Natural killer cell (primary cell): ENCODE results near the gene M1AP. TPM values are rescaled to one million over a fixed set of nuclear protein-coding genes. Genes with fewer than 3 reads are reported as not detected.

Experiments used
- ATAC-seq, 3 donors: fragments of 150-1000 bp in 2 of 3; fragments of 200-7000 bp in 1 of 3; cut with Tn5 transposase; 1 replicate in 1 of 3; 2 replicates in 2 of 3; pipeline ENCODE4 v1.10.0; 2021; ENCODE audit warnings: mild to moderate bottlenecking in 2 of 3, moderate library complexity in 2 of 3
- DNase-seq, 2 donors: peaks; one replicate each; pipeline versions ENCODE4 v3.0.0 to v3.0.0-alpha.2; 2013 to 2021; ENCODE audit warnings: mixed read lengths in 1 of 2
- H3K27ac ChIP-seq: one replicate; pipeline ENCODE4 v1.5.1; 2013; ENCODE audit warnings: mild to moderate bottlenecking, low read length
- H3K27me3 ChIP-seq: one replicate; pipeline ENCODE4 v1.6.1; 2013; ENCODE audit warnings: low read length; ENCODE audit not compliant: control insufficient read depth, insufficient read depth
- H3K36me3 ChIP-seq: one replicate; pipeline ENCODE4 v1.6.1; 2013; ENCODE audit warnings: low read length; ENCODE audit not compliant: control insufficient read depth, insufficient read depth
- H3K4me1 ChIP-seq: one replicate; pipeline ENCODE4 v1.6.1; 2013; ENCODE audit warnings: low read length; ENCODE audit not compliant: control insufficient read depth, insufficient read depth
- H3K4me3 ChIP-seq: one replicate; pipeline ENCODE4 v1.5.1; 2013; ENCODE audit warnings: low read length
- H3K9me3 ChIP-seq: one replicate; pipeline ENCODE4 v1.6.1; 2013; ENCODE audit warnings: low read length; ENCODE audit not compliant: control insufficient read depth, insufficient read depth
- H3K27ac Mint-ChIP-seq, 2 donors: one replicate each; pipeline ENCODE4 v1.8.0; 2022; ENCODE audit warnings: mild to moderate bottlenecking in 2 of 2, mixed read lengths in 2 of 2, moderate library complexity in 1 of 2
- H3K27me3 Mint-ChIP-seq, 2 donors: one replicate each; pipeline ENCODE4 v1.8.0; 2022; ENCODE audit warnings: low read depth in 2 of 2, mixed read lengths in 2 of 2
- H3K36me3 Mint-ChIP-seq: one replicate; pipeline ENCODE4 v1.8.0; 2022; ENCODE audit warnings: mixed read lengths
- H3K4me1 Mint-ChIP-seq, 2 donors: one replicate each; pipeline ENCODE4 v1.8.0; 2022; ENCODE audit warnings: mixed read lengths in 2 of 2
- H3K4me3 Mint-ChIP-seq: one replicate; pipeline ENCODE4 v1.8.0; 2022; ENCODE audit warnings: mild to moderate bottlenecking, moderate library complexity, mixed read lengths
- H3K9me3 Mint-ChIP-seq, 2 donors: one replicate each; pipeline ENCODE4 v1.8.0; 2022; ENCODE audit warnings: mixed read lengths in 2 of 2
- WGBS: methylation state at CpG from one replicate; pipeline ENCODE4 v1.1.7; 2013; ENCODE audit warnings: missing lambda C conversion rate; ENCODE audit not compliant: insufficient coverage; 5-methylcytosine and 5-hydroxymethylcytosine counted together
- intact Hi-C: fragments of 100-400 bp; cut with micrococcal nuclease; formaldehyde crosslinking; loops from one replicate; pipeline ENCODE4 v1.14.2; 2022
- total RNA-seq, 4 donors: library from RNA; stranded (reverse); fragments of 120-200 nt in 1 of 4; gene quantifications; one replicate each; pipeline versions ENCODE4 v1.2.3 to v1.2.4, GENCODE V29; 2013 to 2022
- TF ChIP-seq, protein P1 (sequence below): fragments of 200-600 bp; IDR thresholded peaks from one replicate; pipeline ENCODE4 v1.8.0; 2022; ENCODE audit warnings: antibody characterized with exemption

The M1AP gene
- total RNA-seq, 3 donors from 2014 or later (not counting 1 experiment from before 2014, with no cell fraction given) = not detected

DNA sequence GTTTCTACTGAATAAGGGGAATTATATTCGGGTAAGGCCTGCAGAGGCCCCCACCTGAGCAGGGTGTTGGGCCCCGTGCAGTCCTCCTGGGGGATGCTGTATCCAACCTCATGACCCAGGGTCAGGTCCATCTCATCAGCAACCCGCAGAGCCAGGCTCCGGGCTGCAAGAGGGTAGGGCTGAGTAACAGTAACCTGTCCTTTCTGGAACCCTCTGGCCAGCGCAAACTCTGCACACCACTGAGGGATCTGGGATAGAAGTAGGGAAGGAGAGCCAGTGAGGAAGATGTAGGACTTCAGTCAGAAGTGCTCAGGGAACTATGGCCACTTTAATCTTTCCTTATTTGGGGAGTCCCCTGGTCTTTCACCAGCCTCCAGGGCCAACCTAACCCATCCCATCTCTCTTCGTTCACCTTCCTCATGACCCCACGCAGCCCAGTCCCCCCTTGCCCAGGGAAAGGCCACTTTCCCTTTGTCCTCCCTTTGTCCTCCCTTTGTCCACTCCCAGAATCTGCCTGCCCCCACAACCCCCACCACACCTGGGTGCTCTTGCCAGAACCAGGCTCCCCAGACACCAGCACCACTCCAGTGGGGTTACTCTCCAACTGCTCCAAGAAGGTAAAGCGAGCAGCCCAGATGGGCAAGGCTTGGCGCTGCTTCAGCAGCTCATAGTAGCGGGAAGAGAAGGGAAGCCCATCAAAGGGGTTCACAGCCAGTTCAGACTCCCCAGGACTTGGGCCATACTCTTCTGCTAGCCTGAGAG lies 123.0 kb downstream of the M1AP start:
- Mint-ChIP-seq H3K27me3 (peaks cover 4 to 7% of the 10 kb centered on the region in 2 donors), H3K27ac (no peak overlapping the region), H3K4me1 (peaks cover 15 to 21% of the 10 kb centered on the region in 2 donors), H3K4me3 (no peak overlapping the region), H3K9me3 (no peaks in the 10 kb centered on the region), H3K36me3 (peaks cover 10% of the 10 kb centered on the region)
- TF ChIP-seq, protein P1, sequence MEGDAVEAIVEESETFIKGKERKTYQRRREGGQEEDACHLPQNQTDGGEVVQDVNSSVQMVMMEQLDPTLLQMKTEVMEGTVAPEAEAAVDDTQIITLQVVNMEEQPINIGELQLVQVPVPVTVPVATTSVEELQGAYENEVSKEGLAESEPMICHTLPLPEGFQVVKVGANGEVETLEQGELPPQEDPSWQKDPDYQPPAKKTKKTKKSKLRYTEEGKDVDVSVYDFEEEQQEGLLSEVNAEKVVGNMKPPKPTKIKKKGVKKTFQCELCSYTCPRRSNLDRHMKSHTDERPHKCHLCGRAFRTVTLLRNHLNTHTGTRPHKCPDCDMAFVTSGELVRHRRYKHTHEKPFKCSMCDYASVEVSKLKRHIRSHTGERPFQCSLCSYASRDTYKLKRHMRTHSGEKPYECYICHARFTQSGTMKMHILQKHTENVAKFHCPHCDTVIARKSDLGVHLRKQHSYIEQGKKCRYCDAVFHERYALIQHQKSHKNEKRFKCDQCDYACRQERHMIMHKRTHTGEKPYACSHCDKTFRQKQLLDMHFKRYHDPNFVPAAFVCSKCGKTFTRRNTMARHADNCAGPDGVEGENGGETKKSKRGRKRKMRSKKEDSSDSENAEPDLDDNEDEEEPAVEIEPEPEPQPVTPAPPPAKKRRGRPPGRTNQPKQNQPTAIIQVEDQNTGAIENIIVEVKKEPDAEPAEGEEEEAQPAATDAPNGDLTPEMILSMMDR = no peak
- intact Hi-C loops = no loop called here
- ATAC-seq (no peak), DNase-seq (no peak)
- Histone ChIP-seq H3K27me3 (peaks cover 3% of the 10 kb centered on the region), H3K36me3 (peaks cover 27% of the 10 kb centered on the region), H3K4me3 (no peak overlapping the region), H3K27ac (no peak overlapping the region), H3K9me3 (no peaks in the 10 kb centered on the region), H3K4me1 (peaks cover 15% of the 10 kb centered on the region)
- WGBS = 95% methylated on average over 10 of the region's 10 CpGs

DNA sequence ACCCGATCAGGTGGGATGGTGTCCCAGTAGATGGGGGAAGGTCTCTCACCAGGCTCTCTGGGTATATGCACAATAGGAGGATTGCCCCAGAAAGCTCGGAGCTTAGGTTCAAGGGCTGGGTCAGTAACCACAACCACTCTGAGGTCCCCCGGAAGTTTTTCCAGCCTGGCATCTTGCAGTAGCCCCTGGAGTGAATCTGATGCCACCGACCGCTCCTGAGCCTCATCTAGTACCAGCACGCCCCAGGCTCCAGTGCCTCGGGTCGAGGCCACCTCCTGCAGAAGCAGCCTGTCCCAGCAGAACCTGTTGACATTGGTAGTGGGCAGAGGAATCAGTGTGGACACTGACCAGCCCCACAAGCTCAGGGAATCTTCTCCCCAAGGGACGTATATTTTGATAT lies 124.1 kb downstream of the M1AP start:
- Histone ChIP-seq H3K4me1 (peaks cover 13% of the 10 kb centered on the region), H3K27me3 (peaks cover 4% of the 10 kb centered on the region), H3K36me3 (peaks cover 27% of the 10 kb centered on the region), H3K27ac (no peak overlapping the region), H3K9me3 (no peaks in the 10 kb centered on the region), H3K4me3 (no peak overlapping the region)
- DNase-seq (no peak), ATAC-seq (no peak)
- Mint-ChIP-seq H3K4me3 (no peak overlapping the region), H3K4me1 (peaks cover 12 to 16% of the 10 kb centered on the region in 2 donors), H3K36me3 (peaks cover 10% of the 10 kb centered on the region), H3K27me3 (peaks cover 13 to 18% of the 10 kb centered on the region in 2 donors), H3K9me3 (no peaks in the 10 kb centered on the region), H3K27ac (no peak overlapping the region)
- intact Hi-C loops = no loop called here
- WGBS = 95% methylated on average over 8 of the region's 9 CpGs
- TF ChIP-seq, protein P1 = no peak

DNA sequence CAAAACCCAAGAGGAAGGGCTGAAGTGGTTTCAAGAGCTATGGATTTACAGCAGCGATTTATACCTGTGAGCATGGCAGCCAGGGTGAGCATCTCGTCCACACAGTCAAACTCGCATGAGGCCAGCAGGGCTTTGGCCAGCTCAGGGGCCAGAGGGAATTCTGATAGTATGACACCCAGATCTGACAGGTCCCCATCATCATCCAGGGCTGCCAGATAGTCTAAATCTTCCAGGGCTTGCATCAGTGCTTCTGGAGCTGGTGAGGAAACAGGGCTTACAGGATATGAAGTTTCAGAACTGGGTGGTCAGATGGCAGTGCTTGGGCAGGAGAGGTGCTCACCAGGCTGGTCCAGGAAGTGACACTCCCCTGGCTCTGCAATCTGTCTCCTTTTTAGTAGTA lies 125.6 kb downstream of the M1AP start:
- H3K4me3 ChIP-seq = no peak overlapping the region
- no peak overlapping the region for H3K27ac ChIP-seq
- Mint-ChIP-seq H3K4me3 (no peak overlapping the region), H3K4me1 (peaks cover 0 to 8% of the 10 kb centered on the region in 2 donors), H3K9me3 (no peaks in the 10 kb centered on the region), H3K36me3 (peaks cover 10% of the 10 kb centered on the region), H3K27me3 (peaks cover 28 to 33% of the 10 kb centered on the region in 2 donors), H3K27ac (no peak overlapping the region)
- no peaks in the 10 kb centered on the region for H3K4me1 ChIP-seq
- H3K9me3 ChIP-seq = no peaks in the 10 kb centered on the region
- TF ChIP-seq, protein P1 = no peak
- peaks cover 17% of the 10 kb centered on the region for H3K27me3 ChIP-seq
- 81% methylated on average over 3 of the region's 3 CpGs for WGBS
- no peak for ATAC-seq
- peaks cover 20% of the 10 kb centered on the region for H3K36me3 ChIP-seq
- intact Hi-C loops = no loop called here
- DNase-seq = no peak
